WTC11 (cell line): Measurements from ENCODE around the gene RUVBL1.

Source experiments
- ATF2 ChIP-seq: sonication (generic); formaldehyde crosslinking; IDR thresholded peaks from 2 replicates; pipeline ENCODE4 v1.8.1; 2022; ENCODE audit warnings: low read depth, missing genetic modification reagents, borderline replicate concordance
- ATF6 ChIP-seq: sonication (generic); formaldehyde crosslinking; IDR thresholded peaks from 2 replicates; pipeline ENCODE4 v1.8.1; 2023; ENCODE audit warnings: mild to moderate bottlenecking, missing genetic modification reagents
- CTCF ChIP-seq: fragments of 200-600 bp; IDR thresholded peaks from 2 replicates; pipeline ENCODE4 v1.8.0; 2022; ENCODE audit warnings: antibody characterized with exemption
- MAX ChIP-seq: sonication (generic); formaldehyde crosslinking; IDR thresholded peaks from 2 replicates; pipeline ENCODE4 v1.8.0; 2022; ENCODE audit warnings: mild to moderate bottlenecking, missing genetic modification reagents
- MYBL2 ChIP-seq: sonication (generic); formaldehyde crosslinking; IDR thresholded peaks from 2 replicates; pipeline ENCODE4 v1.8.1; 2023; ENCODE audit warnings: mild to moderate bottlenecking, moderate library complexity, missing genetic modification reagents
- ZBTB43 ChIP-seq: sonication (generic); formaldehyde crosslinking; IDR thresholded peaks from 2 replicates; pipeline ENCODE4 v1.8.1; 2023; ENCODE audit warnings: mild to moderate bottlenecking, missing genetic modification reagents
- ZNF121 ChIP-seq: sonication (generic); formaldehyde crosslinking; IDR thresholded peaks from 2 replicates; pipeline ENCODE4 v1.8.0; 2023; ENCODE audit warnings: missing genetic modification reagents

DNA sequence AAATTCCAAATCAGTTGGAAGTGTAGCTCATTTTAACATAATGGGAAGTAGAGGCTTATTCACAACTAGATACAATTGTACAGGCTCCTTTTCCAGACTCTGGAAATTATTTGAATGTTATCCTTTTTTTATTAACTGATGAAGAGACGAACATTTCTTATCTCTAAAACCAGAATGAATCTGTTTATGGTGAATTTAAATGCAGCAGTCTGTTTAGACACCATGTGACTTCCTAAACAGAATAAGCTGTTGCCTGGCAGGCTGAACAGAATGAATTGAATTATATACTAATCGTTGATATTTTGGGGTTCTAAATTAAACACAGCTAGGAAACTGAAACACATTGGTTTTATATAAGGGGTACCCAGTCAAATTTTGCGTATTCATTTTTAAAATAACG lies 67.4 kb downstream of the RUVBL1 start:
- no peak for TF ChIP-seq ATF6 (CRISPR knock-in tag)
- TF ChIP-seq ATF2 (CRISPR knock-in tag) = no peak
- TF ChIP-seq ZNF121 (CRISPR knock-in tag) = no peak
- TF ChIP-seq CTCF = no peak
- no peak for TF ChIP-seq ZBTB43 (CRISPR knock-in tag)
- no peak for TF ChIP-seq MYBL2
- no peak for TF ChIP-seq MAX (CRISPR knock-in tag)
